Ovary (tissue), 9 donors: Measurements from ENCODE around the gene MAFF. TPM values are rescaled to one million over a fixed set of nuclear protein-coding genes. Genes with fewer than 3 reads are reported as not detected.

Experiments used
- DNase-seq, 5 donors: peaks; one replicate each; pipeline ENCODE4 v3.0.0-alpha.2; 2019 to 2020
- H3K27ac ChIP-seq, 2 donors: fragments of 200-600 bp; one replicate each; pipeline versions ENCODE4 v1.5.1 to v1.8.0; 2019 to 2022
- H3K27me3 ChIP-seq: fragments of 200-600 bp; one replicate; pipeline ENCODE4 v1.8.0; 2022
- H3K36me3 ChIP-seq: fragments of 200-600 bp; sonication (generic); one replicate; pipeline ENCODE4 v1.5.1; 2019
- H3K4me1 ChIP-seq: one replicate; pipeline ENCODE4 v1.8.1; 2013; ENCODE audit warnings: mild to moderate bottlenecking, moderate library complexity; ENCODE audit not compliant: insufficient read depth
- H3K4me3 ChIP-seq: fragments of 200-600 bp; sonication (generic); one replicate; pipeline ENCODE4 v1.5.1; 2017
- H3K9me3 ChIP-seq, 2 donors: fragments of 200-600 bp in 1 of 2; sonication (generic) in 1 of 2; one replicate each; pipeline versions ENCODE4 v1.5.1 to v1.8.1; 2013 to 2019; ENCODE audit warnings: mild to moderate bottlenecking in 1 of 2, moderate library complexity in 1 of 2
- EP300 ChIP-seq: sonication (generic); formaldehyde crosslinking; IDR thresholded peaks from one replicate; pipeline ENCODE4 v1.6.1; 2017; ENCODE audit warnings: antibody characterized with exemption
- POLR2A ChIP-seq: fragments of 450-650 bp; IDR thresholded peaks from one replicate; pipeline ENCODE4 v1.6.1; 2017; ENCODE audit warnings: antibody characterized with exemption, mild to moderate bottlenecking, moderate library complexity
- WGBS, 3 donors: extraction: QIAGEN DNeasy Blood & Tissue Kit in 1 of 3; methylation state at CpG; one replicate each; pipeline versions ENCODE4 v1.1.5 to v1.1.7; 2013 to 2017; 5-methylcytosine and 5-hydroxymethylcytosine counted together
- intact Hi-C, 4 donors: fragments of 100-400 bp; cut with DNase I; formaldehyde crosslinking; loops; one replicate each; pipeline versions ENCODE4 v1.11.0 to v1.15.1; 2022 to 2023
- polyA plus RNA-seq, 2 donors: library from polyadenylated mRNA; stranded (reverse); fragments of 200-250 nt in 1 of 2; fragments of 350-450 nt in 1 of 2; fragmentation: Illumina TruSeq in 1 of 2; extraction: RNeasy Lipid Tissue Mini Kit (QIAGEN cat#74804) in 1 of 2; gene quantifications; one replicate each; pipeline ENCODE4 v1.2.3, GENCODE V29; 2013 to 2014
- total RNA-seq, 7 donors: library from RNA; depleted of rRNA in 2 of 7; stranded (reverse); fragments of >200 nt in 2 of 7; fragmentation: NEBNext Ultra II Directional in 3 of 7; extraction: Animal tissue kit (Norgen Biotek cat#: 25700) in 3 of 7; gene quantifications; one replicate each; pipeline versions ENCODE4 v1.1.0 to v1.2.4, GENCODE V29; 2016 to 2023
- TF ChIP-seq, protein P1 (sequence below), 3 donors: fragments of 450-650 bp in 2 of 3; fragments of 200-600 bp in 1 of 3; IDR thresholded peaks; one replicate each; pipeline versions ENCODE4 v1.5.1 to v1.8.0; 2016 to 2022; ENCODE audit warnings: antibody characterized with exemption in 3 of 3, mild to moderate bottlenecking in 1 of 3
- donor health status: DM: no; HTN: no; CAD: no; lungs with moderate emphysema.
- donor health status: DM: no; HTN: no; CAD: no.
- donor health status: Bipolar disorder and iron deficiency.
- donor health status: DM: yes; HTN: yes; CAD: no.
- donor health status: DM: no; HTN: no; CAD: no.
- donor health status: DM: yes; HTN: yes; CAD: no.

MAFF gene
- total and polyA plus RNA-seq, 9 donors = 13.3 to 153 (median 19.4) TPM

- H3K27ac ChIP-seq = peak overlapping the region; percentile 64 to 86
- DNase-seq = peak in 4 of 5 donors; percentile 36 to 49 (median 44)
- no peak for TF ChIP-seq EP300
- H3K9me3 ChIP-seq = no peaks in the 10 kb centered on the region
- no peaks in the 10 kb centered on the region for H3K36me3 ChIP-seq
- WGBS, 3 donors = 20 to 23% (median 22%) methylated on average over 14 of the region's 14 CpGs
- no peaks in the 10 kb centered on the region for H3K27me3 ChIP-seq
- peak overlapping the region; percentile 60 for H3K4me3 ChIP-seq
- peaks cover 13% of the 10 kb centered on the region for H3K4me1 ChIP-seq
- intact Hi-C loops = no loop called here
These were observed 20.8 kb upstream of the MAFF start for GRCh38 chr22:38180841-38181452.

DNA sequence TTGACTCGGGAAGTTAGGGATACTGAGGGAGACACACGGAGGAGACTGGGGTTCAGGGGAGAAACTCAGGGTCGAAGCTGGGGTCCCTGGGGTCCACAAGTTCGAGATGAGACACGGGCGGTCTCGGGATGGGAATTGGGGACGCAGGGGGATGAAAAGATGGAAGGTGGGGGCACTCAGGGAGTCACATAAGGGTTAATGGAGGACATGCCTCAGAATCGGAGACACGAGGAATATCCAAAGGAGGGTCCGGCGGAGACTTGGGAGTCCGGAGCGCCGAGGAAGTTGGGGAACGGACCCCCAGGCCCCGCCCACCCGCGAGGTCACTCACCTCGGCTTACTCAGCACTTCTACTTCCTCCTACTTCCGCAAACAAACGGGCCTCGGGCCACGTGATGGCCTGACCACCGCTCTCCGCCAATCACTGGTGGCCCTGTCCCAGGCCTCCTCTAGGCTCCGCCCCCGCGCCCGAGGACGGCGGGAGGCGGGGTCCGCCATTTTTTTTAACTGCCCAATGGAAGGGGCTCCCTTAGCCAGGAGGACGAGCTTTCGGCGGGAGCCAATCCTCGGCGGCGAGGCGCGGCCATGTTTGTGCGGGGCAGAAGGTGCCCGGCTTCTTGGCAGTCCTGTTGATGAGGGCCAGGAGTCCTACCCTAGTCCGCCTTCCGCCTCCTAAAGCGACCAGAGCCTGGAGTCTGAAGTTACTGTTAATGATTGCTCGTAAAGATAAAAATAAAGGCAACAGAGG lies 20.2 kb upstream of the MAFF start, which contains the start of gene PLA2G6:
Gene PLA2G6, minus strand, starts transcription at position 378 of the 748 bp plus-strand sequence. CDS start 12,404 bp downstream, outside the sequence.
- TF ChIP-seq, protein P1, sequence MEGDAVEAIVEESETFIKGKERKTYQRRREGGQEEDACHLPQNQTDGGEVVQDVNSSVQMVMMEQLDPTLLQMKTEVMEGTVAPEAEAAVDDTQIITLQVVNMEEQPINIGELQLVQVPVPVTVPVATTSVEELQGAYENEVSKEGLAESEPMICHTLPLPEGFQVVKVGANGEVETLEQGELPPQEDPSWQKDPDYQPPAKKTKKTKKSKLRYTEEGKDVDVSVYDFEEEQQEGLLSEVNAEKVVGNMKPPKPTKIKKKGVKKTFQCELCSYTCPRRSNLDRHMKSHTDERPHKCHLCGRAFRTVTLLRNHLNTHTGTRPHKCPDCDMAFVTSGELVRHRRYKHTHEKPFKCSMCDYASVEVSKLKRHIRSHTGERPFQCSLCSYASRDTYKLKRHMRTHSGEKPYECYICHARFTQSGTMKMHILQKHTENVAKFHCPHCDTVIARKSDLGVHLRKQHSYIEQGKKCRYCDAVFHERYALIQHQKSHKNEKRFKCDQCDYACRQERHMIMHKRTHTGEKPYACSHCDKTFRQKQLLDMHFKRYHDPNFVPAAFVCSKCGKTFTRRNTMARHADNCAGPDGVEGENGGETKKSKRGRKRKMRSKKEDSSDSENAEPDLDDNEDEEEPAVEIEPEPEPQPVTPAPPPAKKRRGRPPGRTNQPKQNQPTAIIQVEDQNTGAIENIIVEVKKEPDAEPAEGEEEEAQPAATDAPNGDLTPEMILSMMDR (IDR thresholded peaks at IDR 0.05) = no peak
- TF ChIP-seq POLR2A (peak; percentile 55), EP300 (no peak)
- peak; percentile 99 for DNase-seq
- H3K27me3 ChIP-seq = no peaks in the 10 kb centered on the region
- peak within 1 kb of the TSS; percentile 60 for H3K4me3 ChIP-seq
- peak within 1 kb of the TSS; percentile 64 to 86 for H3K27ac ChIP-seq
- 0% methylated on average over 47 to 48 of the region's 48 CpGs for WGBS, 3 donors
- intact Hi-C loops = no loop called here
- H3K9me3 ChIP-seq = no peaks in the 10 kb centered on the region
- H3K4me1 ChIP-seq = peaks cover 13% of the 10 kb centered on the region
- H3K36me3 ChIP-seq = no peaks in the 10 kb centered on the region

DNA sequence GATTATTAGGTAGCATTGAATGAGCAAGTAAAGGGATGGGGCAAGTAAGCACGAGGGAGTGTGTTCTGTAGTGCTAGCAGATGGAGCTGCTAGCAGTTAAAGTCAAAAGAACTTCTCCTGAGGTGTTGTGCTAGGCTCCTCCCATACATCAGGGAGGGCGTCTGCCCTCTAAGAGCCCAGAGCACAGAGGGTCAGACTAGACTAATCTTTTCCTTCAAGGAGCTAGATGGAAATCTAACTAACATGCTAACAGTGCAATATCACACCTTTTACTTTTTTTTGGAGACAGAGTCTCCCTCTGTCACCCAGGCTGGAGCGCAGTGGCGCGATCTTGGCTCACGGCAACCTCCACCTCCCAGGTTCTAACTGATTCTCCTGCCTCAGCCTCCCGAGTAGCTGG lies 17.0 kb upstream of the MAFF start:
- Histone ChIP-seq H3K4me3 (no peak overlapping the region), H3K4me1 (peaks cover 11% of the 10 kb centered on the region), H3K9me3 (no peaks in the 10 kb centered on the region), H3K27ac (no peak overlapping the region), H3K36me3 (no peaks in the 10 kb centered on the region), H3K27me3 (no peaks in the 10 kb centered on the region)
- 66 to 70% (median 70%) methylated on average over 7 of the region's 7 CpGs for whole genome bisulfite sequencing, 3 donors
- intact Hi-C loops = no loop called here
- no peak for DNase-seq
- no peak for TF ChIP-seq POLR2A
- no peak for TF ChIP-seq EP300
- TF ChIP-seq, protein P1 (IDR thresholded peaks at IDR 0.05) = no peak

DNA sequence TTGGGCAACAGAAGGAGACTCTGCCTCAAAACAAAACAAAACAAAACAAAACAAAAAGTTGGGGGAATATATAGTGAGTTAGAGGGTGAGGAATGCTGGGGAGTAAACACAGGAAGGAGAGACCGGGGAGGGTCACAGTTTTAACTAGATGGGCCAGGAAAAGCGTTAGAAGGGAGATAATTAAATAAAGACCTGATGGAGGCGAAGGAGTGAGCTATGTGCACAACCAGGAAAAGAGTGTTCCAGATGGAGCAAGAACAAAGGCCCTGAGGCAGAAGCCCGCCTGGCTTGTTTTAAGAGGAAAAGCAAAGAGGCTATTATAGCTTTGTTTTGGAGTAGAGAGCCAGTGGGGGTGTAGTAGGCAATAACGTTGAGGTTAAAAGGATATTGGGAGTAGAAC lies 15.4 kb upstream of the MAFF start:
- Histone ChIP-seq H3K4me1 (no peaks in the 10 kb centered on the region), H3K27me3 (no peaks in the 10 kb centered on the region), H3K27ac (no peak overlapping the region), H3K36me3 (no peaks in the 10 kb centered on the region), H3K9me3 (no peaks in the 10 kb centered on the region), H3K4me3 (no peak overlapping the region)
- intact Hi-C loops = no loop called here
- TF ChIP-seq, protein P1 (IDR thresholded peaks at IDR 0.05) = no peak
- TF ChIP-seq POLR2A = no peak
- TF ChIP-seq EP300 = no peak
- WGBS, 3 donors = 28 to 29% (median 28%) methylated on average over 5 of the region's 5 CpGs
- DNase-seq = no peak
